H1 (cell line): ENCODE data around the gene FAM136A. TPM values are rescaled to one million over a fixed set of nuclear protein-coding genes. Genes with fewer than 3 reads are reported as not detected.
A peak's percentile ranks its signal among the peaks of the same experiment; 100 is the strongest.

Source experiments
- CTCF ChIA-PET: fragments of 300-600 bp; sonication (Branson Sonifier 250); formaldehyde crosslinking; loops from one replicate; lab custom pipeline; 2021; ENCODE audit not compliant: partially characterized antibody; lab: Charles Lee
- POLR2A ChIA-PET: fragments of 300-600 bp; sonication (Branson Sonifier 250); formaldehyde crosslinking; loops from one replicate; lab custom pipeline; 2021; ENCODE audit warnings: inconsistent platforms; ENCODE audit not compliant: partially characterized antibody; lab: Charles Lee
- DNase-seq, 2 experiments: peaks; one replicate each; pipeline versions ENCODE4 v3.0.0 to v3.0.0-alpha.2; 2010 to 2022; ENCODE audit warnings: low spot score in 2 of 2, low read depth in 1 of 2, mixed read lengths in 1 of 2
- FAIRE-seq: peaks from 2 replicates; lab custom pipeline; 2011; peaks lifted over from hg19 to GRCh38; lab: Jason Lieb, UNC
- H2AFZ ChIP-seq: 2 replicates; pipeline ENCODE4 v1.8.1; 2012; ENCODE audit warnings: low read length, inconsistent platforms
- H2AK5ac ChIP-seq: 2 replicates; pipeline ENCODE4 v1.6.1; 2013; ENCODE audit warnings: low read depth, low read length
- H2BK120ac ChIP-seq: replicated peaks from 2 replicates; pipeline ENCODE3; 2013; ENCODE audit warnings: low read depth, low read length, inconsistent platforms
- H2BK12ac ChIP-seq: 2 replicates; pipeline ENCODE4 v1.6.1; 2013; ENCODE audit warnings: low read depth, low read length
- H2BK15ac ChIP-seq: 2 replicates; pipeline ENCODE4 v1.6.1; 2013; ENCODE audit warnings: low read length
- H2BK20ac ChIP-seq: 2 replicates; pipeline ENCODE4 v1.6.1; 2013; ENCODE audit warnings: low read length
- H2BK5ac ChIP-seq: 2 replicates; pipeline ENCODE4 v1.6.1; 2013; ENCODE audit warnings: low read depth, low read length
- H3K14ac ChIP-seq: 2 replicates; pipeline ENCODE4 v1.6.1; 2013; ENCODE audit warnings: inconsistent platforms; ENCODE audit not compliant: insufficient read length
- H3K18ac ChIP-seq: 2 replicates; pipeline ENCODE4 v1.6.1; 2013; ENCODE audit warnings: low read length; ENCODE audit errors: extremely low read depth
- H3K23ac ChIP-seq: 2 replicates; pipeline ENCODE4 v1.6.1; 2013; ENCODE audit warnings: inconsistent platforms; ENCODE audit not compliant: insufficient read length
- H3K23me2 ChIP-seq: 2 replicates; pipeline ENCODE4 v1.6.1; 2013; ENCODE audit warnings: low read depth, low read length
- H3K27ac ChIP-seq: 2 replicates; pipeline ENCODE4 v1.6.1; 2011; ENCODE audit warnings: low read depth, low read length, inconsistent platforms
- H3K27me3 ChIP-seq, 4 experiments: replicated peaks in 1 of 4; 1 replicate in 1 of 4; 2 replicates in 3 of 4; pipeline versions ENCODE4 v1.6.1 to v1.8.1; 2011 to 2013; ENCODE audit warnings: low read length in 3 of 4, mild to moderate bottlenecking in 3 of 4, inconsistent platforms in 2 of 4, mixed read lengths in 2 of 4, moderate library complexity in 1 of 4; ENCODE audit not compliant: control insufficient read depth in 3 of 4, insufficient read depth in 3 of 4; ENCODE audit errors: extremely low read depth in 1 of 4
- H3K36me3 ChIP-seq, 4 experiments: 2 replicates each; pipeline versions ENCODE4 v1.6.1 to v1.8.1; 2011 to 2013; ENCODE audit warnings: mild to moderate bottlenecking in 4 of 4, low read length in 3 of 4, moderate library complexity in 2 of 4, control low read depth in 1 of 4, inconsistent platforms in 1 of 4; ENCODE audit not compliant: insufficient read depth in 4 of 4, control insufficient read depth in 2 of 4
- H3K4ac ChIP-seq: replicated peaks from 2 replicates; pipeline ENCODE3; 2013; ENCODE audit warnings: low read length, low read depth, mixed read lengths, inconsistent platforms; ENCODE audit not compliant: insufficient read length
- H3K4me1 ChIP-seq, 4 experiments: replicated peaks in 1 of 4; 1 replicate in 1 of 4; 2 replicates in 3 of 4; pipeline versions ENCODE4 v1.6.1 to v1.8.1; 2011 to 2013; ENCODE audit warnings: low read length in 3 of 4, inconsistent platforms in 2 of 4, mixed read lengths in 1 of 4; ENCODE audit not compliant: insufficient read depth in 4 of 4, control insufficient read depth in 3 of 4
- H3K4me2 ChIP-seq, 2 experiments: 2 replicates each; pipeline versions ENCODE4 v1.6.1 to v1.8.1; 2011 to 2013; ENCODE audit warnings: low read depth in 2 of 2, low read length in 2 of 2, control low read depth in 1 of 2, inconsistent platforms in 1 of 2, mild to moderate bottlenecking in 1 of 2; ENCODE audit not compliant: insufficient read depth in 1 of 2
- H3K4me3 ChIP-seq, 4 experiments: fragments of 200-600, 300-600 bp in 1 of 4; sonication (generic), shearing (Covaris generic), sonication (Bioruptor Twin) in 1 of 4; 2 replicates each; pipeline versions ENCODE4 v1.5.1 to v1.8.1; 2011 to 2016; ENCODE audit warnings: low read length in 4 of 4, low read depth in 3 of 4, control low read depth in 2 of 4, inconsistent platforms in 2 of 4, mild to moderate bottlenecking in 2 of 4, mixed read lengths in 1 of 4, moderate library complexity in 1 of 4; ENCODE audit not compliant: insufficient read depth in 2 of 4; ENCODE audit errors: extremely low read depth in 1 of 4
- H3K56ac ChIP-seq: replicated peaks from 2 replicates; pipeline ENCODE3; 2013; ENCODE audit warnings: low read depth, mild to moderate bottlenecking, mixed read lengths, low read length, inconsistent platforms; ENCODE audit not compliant: insufficient read length
- H3K79me1 ChIP-seq: 2 replicates; pipeline ENCODE4 v1.6.1; 2013; ENCODE audit warnings: low read depth, low read length, control low read depth
- H3K79me2 ChIP-seq, 2 experiments: 2 replicates each; pipeline versions ENCODE4 v1.6.1 to v1.8.1; 2012 to 2013; ENCODE audit warnings: low read length in 2 of 2, mild to moderate bottlenecking in 2 of 2, inconsistent platforms in 1 of 2; ENCODE audit not compliant: insufficient read depth in 2 of 2, control insufficient read depth in 1 of 2
- H3K9ac ChIP-seq, 4 experiments: replicated peaks in 1 of 4; 1 replicate in 1 of 4; 2 replicates in 3 of 4; pipeline versions ENCODE4 v1.6.1 to v1.8.1; 2011 to 2013; ENCODE audit warnings: low read depth in 3 of 4, low read length in 3 of 4, control low read depth in 2 of 4, mild to moderate bottlenecking in 2 of 4, moderate library complexity in 2 of 4, inconsistent platforms in 1 of 4; ENCODE audit errors: extremely low read depth in 1 of 4
- H3K9me3 ChIP-seq, 2 experiments: 2 replicates each; pipeline versions ENCODE4 v1.6.1 to v1.8.1; 2012 to 2013; ENCODE audit warnings: mild to moderate bottlenecking in 2 of 2, moderate library complexity in 2 of 2, control low read depth in 1 of 2, inconsistent platforms in 1 of 2, low read depth in 1 of 2, low read length in 1 of 2, mixed read lengths in 1 of 2; ENCODE audit not compliant: insufficient read depth in 2 of 2
- H4K20me1 ChIP-seq, 2 experiments: replicated peaks in 1 of 2; 2 replicates each; pipeline versions ENCODE3 to v1.8.1; 2011 to 2013; ENCODE audit warnings: inconsistent platforms in 2 of 2, low read length in 2 of 2, mild to moderate bottlenecking in 1 of 2; ENCODE audit not compliant: insufficient read depth in 2 of 2, control insufficient read depth in 1 of 2
- H4K5ac ChIP-seq: 2 replicates; pipeline ENCODE4 v1.6.1; 2013; ENCODE audit warnings: low read length, low read depth, mixed read lengths, inconsistent platforms; ENCODE audit not compliant: insufficient read length
- H4K8ac ChIP-seq: 2 replicates; pipeline ENCODE4 v1.8.0; 2013; ENCODE audit warnings: mild to moderate bottlenecking, moderate library complexity, low read length, inconsistent platforms; ENCODE audit not compliant: insufficient read depth; ENCODE audit errors: extremely low read depth
- H4K91ac ChIP-seq: replicated peaks from 2 replicates; pipeline ENCODE3; 2013; ENCODE audit warnings: low read length, mixed read lengths, inconsistent platforms; ENCODE audit not compliant: insufficient read length
- HDAC2 ChIP-seq, 2 experiments: fragments of 300-600 bp in 1 of 2; sonication (generic) in 1 of 2; IDR thresholded peaks; 2 replicates each; pipeline ENCODE4 v1.6.1; 2011 to 2012; ENCODE audit warnings: low read depth in 2 of 2, low read length in 2 of 2, mild to moderate bottlenecking in 2 of 2, moderate library complexity in 2 of 2, borderline replicate concordance in 1 of 2, inconsistent platforms in 1 of 2
- TAF1 ChIP-seq: IDR thresholded peaks from 2 replicates; pipeline ENCODE4 v1.6.1; 2011; ENCODE audit warnings: mild to moderate bottlenecking, low read depth, low read length
- USF2 ChIP-seq: IDR thresholded peaks from 2 replicates; pipeline ENCODE4 v1.6.1; 2011; ENCODE audit warnings: low read length, improper control_type of control experiment
- WGBS, 2 experiments: shearing (Covaris generic) in 1 of 2; methylation state at CpG; one replicate each; pipeline versions ENCODE4 v1.1.6 to v1.1.7; 2013 to 2015; ENCODE audit warnings: low lambda C conversion rate in 2 of 2, mixed read lengths in 2 of 2, inconsistent platforms in 1 of 2, low coverage in 1 of 2, missing lambda C conversion rate in 1 of 2; ENCODE audit not compliant: insufficient replicate concordance in 2 of 2, insufficient coverage in 1 of 2, insufficient read length in 1 of 2; ENCODE audit errors: extremely low coverage in 1 of 2, missing lambda C conversion rate in 1 of 2; 5-methylcytosine and 5-hydroxymethylcytosine counted together
- polyA plus RNA-seq, 7 experiments: library from polyadenylated mRNA; depleted of rRNA in 3 of 7; stranded (reverse) in 5 of 7; unstranded in 2 of 7; fragments of >200 nt in 5 of 7; fragments of 200-250 nt in 2 of 7; gene quantifications; 1 replicate in 5 of 7; 2 replicates in 1 of 7; 4 replicates in 1 of 7; pipeline versions ENCODE4 v1.2.1 to v1.2.3, GENCODE V29; 2011 to 2013; ENCODE audit warnings: missing spikeins in 2 of 7, mixed read lengths in 2 of 7
- total RNA-seq: library from RNA; stranded (reverse); fragmentation: NEBNext Ultra II Directional; extraction: Animal tissue kit (Norgen Biotek cat#: 25700); gene quantifications from 2 replicates; pipeline ENCODE4 v1.2.1, GENCODE V29; 2021

The FAM136A gene
- total and polyA plus RNA-seq, 2 of the 8 experiments (the other 6 are each of a cell fraction or from before 2014, with no cell fraction given), result 58.2 to 122 TPM

- Histone ChIP-seq H3K56ac (no peak overlapping the region), H3K4ac (peak overlapping the region; percentile 32), H4K20me1 (no peaks in the 10 kb centered on the region), H3K9ac (no peak overlapping the region; a peak in 1 of 7 replicates), H3K36me3 (no peaks in the 10 kb centered on the region), H2BK5ac (0 out of 2 replicates have a peak overlapping the region, but pooled peaks have one; percentile 10), H3K23me2 (no peaks in the 10 kb centered on the region), H3K27ac (no peak overlapping the region), H3K27me3 (no peaks in the 10 kb centered on the region; a peak in 1 of 7 replicates), H4K5ac (no peak overlapping the region), H3K4me2 (no peak overlapping the region), H2AK5ac (no peak overlapping the region), H3K79me2 (no peaks in the 10 kb centered on the region), H3K4me1 (peaks cover 0 to 6% (median 0%) of the 10 kb centered on the region in 4 experiments; a peak in 1 of 7 replicates), H3K4me3 (no peak overlapping the region), H3K18ac (no peak overlapping the region), H4K8ac (peak overlapping the region; percentile 57; the same call in 1 of the 2 replicates), H2BK12ac (no peak overlapping the region), H2BK120ac (no peak overlapping the region), H3K9me3 (no peaks in the 10 kb centered on the region), H3K14ac (no peak overlapping the region), H2BK20ac (no peak overlapping the region), H3K23ac (no peak overlapping the region), H2AFZ (0 out of 2 replicates have a peak overlapping the region, but pooled peaks have one; percentile 14), H2BK15ac (no peak overlapping the region), H3K79me1 (no peaks in the 10 kb centered on the region), H4K91ac (no peak overlapping the region)
- FAIRE-seq (no peak), DNase-seq (peak in 1 of 2 experiments; percentile 23)
- WGBS, 2 experiments, result 53% methylated on average over 6 of the region's 6 CpGs; no CpG with 5 or more reads in 1 of the 2 experiments
- CTCF ChIA-PET, result interaction anchor here (0.6 to 4.9 kb wide), 9 partner anchors 9 to 534 kb away, joined by 3 to 47 read pairs (median 7); partner anchors contain the start of gene FAM136A
- POLR2A ChIA-PET, result interaction anchor here (1.0 kb wide), 1 partner anchor 27 kb away, joined by 3 read pairs; the partner anchor contains the start of gene FAM136A
- TF ChIP-seq TAF1 (no peak), HDAC2 (IDR thresholded peaks at IDR 0.05; ENCODE audit: borderline replicate concordance in 1 of 2, low read depth in 2 of 2, low read length in 2 of 2) (no peak), USF2 (no peak)
These were observed 27.2 kb upstream of the FAM136A start for GRCh38 chr2:70328921-70329561.
